GM12878 (cell line): ENCODE measurements around the gene ALDH1L2.

Source experiments
- CHD4 ChIP-seq: fragments of 200-600 bp; sonication (generic); IDR thresholded peaks from 2 replicates; pipeline ENCODE4 v1.6.1; 2016; ENCODE audit warnings: mild to moderate bottlenecking
- RAD21 ChIP-seq: IDR thresholded peaks from 2 replicates; pipeline ENCODE4 v1.6.1; 2011; ENCODE audit warnings: mild to moderate bottlenecking, low read depth, low read length, moderate library complexity; ENCODE audit not compliant: insufficient read depth
- SREBF2 ChIP-seq: IDR thresholded peaks from 2 replicates; pipeline ENCODE4 v1.6.1; 2012; ENCODE audit warnings: mild to moderate bottlenecking, low read length
- TF ChIP-seq, protein P1 (sequence below), 3 experiments: IDR thresholded peaks in 2 of 3; conservative IDR thresholded peaks in 1 of 3; 2 replicates each; pipeline ENCODE4 v1.5.1; 2011; ENCODE audit warnings: low read depth in 3 of 3, low read length in 3 of 3, mild to moderate bottlenecking in 3 of 3, control low read depth in 2 of 3, moderate library complexity in 2 of 3, inconsistent platforms in 1 of 3, mixed read lengths in 1 of 3; ENCODE audit not compliant: control insufficient read depth in 2 of 3, insufficient read depth in 1 of 3; ENCODE audit errors: extremely low read depth in 1 of 3

DNA sequence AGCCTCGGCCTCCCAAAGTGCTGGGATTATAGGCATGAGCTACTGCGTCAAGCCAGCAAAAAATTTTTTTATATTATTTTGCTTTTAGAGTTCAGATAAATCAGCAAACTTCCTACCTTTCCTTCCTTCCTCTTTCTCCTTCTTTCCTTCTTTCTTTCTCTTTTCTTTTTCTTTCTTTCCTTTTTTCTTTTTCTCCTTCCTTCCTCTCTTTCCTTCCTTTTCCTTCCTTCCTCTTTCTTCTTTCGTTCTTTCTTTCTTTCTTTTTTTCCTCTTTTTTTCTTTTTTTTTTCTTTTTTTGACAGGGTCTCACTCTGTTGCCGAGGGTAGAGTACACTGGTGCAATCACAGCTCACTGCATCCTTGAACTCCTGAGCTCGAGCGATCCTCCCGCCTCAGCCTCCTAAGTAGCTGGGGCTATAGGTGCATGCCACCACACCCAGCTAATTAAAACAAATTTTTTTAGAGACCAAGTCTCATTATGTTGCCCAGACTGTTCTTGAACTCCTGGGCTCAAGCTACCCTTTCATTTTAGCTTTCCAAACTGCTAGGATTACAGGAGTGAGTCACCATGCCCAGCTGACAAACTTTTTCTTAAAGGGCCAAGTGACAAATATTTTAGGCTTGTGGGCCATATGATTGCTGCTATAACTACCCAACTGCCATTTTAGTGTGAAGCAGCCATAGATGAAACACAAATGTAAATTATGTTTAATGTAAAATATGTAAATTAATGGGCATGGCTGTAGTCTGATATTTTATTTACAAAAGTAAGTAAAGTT lies 16.1 kb upstream of the ALDH1L2 start:
- TF ChIP-seq, protein P1, sequence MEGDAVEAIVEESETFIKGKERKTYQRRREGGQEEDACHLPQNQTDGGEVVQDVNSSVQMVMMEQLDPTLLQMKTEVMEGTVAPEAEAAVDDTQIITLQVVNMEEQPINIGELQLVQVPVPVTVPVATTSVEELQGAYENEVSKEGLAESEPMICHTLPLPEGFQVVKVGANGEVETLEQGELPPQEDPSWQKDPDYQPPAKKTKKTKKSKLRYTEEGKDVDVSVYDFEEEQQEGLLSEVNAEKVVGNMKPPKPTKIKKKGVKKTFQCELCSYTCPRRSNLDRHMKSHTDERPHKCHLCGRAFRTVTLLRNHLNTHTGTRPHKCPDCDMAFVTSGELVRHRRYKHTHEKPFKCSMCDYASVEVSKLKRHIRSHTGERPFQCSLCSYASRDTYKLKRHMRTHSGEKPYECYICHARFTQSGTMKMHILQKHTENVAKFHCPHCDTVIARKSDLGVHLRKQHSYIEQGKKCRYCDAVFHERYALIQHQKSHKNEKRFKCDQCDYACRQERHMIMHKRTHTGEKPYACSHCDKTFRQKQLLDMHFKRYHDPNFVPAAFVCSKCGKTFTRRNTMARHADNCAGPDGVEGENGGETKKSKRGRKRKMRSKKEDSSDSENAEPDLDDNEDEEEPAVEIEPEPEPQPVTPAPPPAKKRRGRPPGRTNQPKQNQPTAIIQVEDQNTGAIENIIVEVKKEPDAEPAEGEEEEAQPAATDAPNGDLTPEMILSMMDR (IDR thresholded peaks at IDR 0.05 in 2 of 3, conservative IDR thresholded peaks at IDR 0.05 in 1 of 3; ENCODE audit: control insufficient read depth in 2 of 3, extremely low read depth in 1 of 3, insufficient read depth in 1 of 3, low read depth in 3 of 3, low read length in 3 of 3): no peak
- TF ChIP-seq RAD21 (no peak), SREBF2 (no peak), CHD4 (no peak)
